IMR-90 (cell line): Measurements from ENCODE around the gene KCNT2.

Source experiments
- CTCF ChIP-seq: conservative IDR thresholded peaks from 2 replicates; pipeline ENCODE4 v1.5.1; 2012; ENCODE audit warnings: mild to moderate bottlenecking, low read depth, low read length, improper control_type of control experiment
- MAFK ChIP-seq: IDR thresholded peaks from 2 replicates; pipeline ENCODE4 v1.6.1; 2012; ENCODE audit warnings: low read depth, low read length, improper control_type of control experiment
- MAZ ChIP-seq: IDR thresholded peaks from 2 replicates; pipeline ENCODE4 v1.6.1; 2012; ENCODE audit warnings: low read depth, mild to moderate bottlenecking, low read length, improper control_type of control experiment, moderate library complexity, borderline replicate concordance
- MXI1 ChIP-seq: IDR thresholded peaks from 2 replicates; pipeline ENCODE4 v1.6.1; 2012; ENCODE audit warnings: low read depth, mild to moderate bottlenecking, low read length, moderate library complexity, borderline replicate concordance
- POLR2A ChIP-seq: IDR thresholded peaks from 2 replicates; pipeline ENCODE4 v1.6.1; 2012; ENCODE audit warnings: mild to moderate bottlenecking, low read depth, low read length
- RAD21 ChIP-seq: IDR thresholded peaks from 2 replicates; pipeline ENCODE4 v1.6.1; 2012; ENCODE audit warnings: low read length, improper control_type of control experiment
- RFX5 ChIP-seq: IDR thresholded peaks from 2 replicates; pipeline ENCODE4 v1.8.0; 2012; ENCODE audit warnings: low read depth, mild to moderate bottlenecking, low read length, moderate library complexity
- SMC3 ChIP-seq: fragments of 150-350 bp; IDR thresholded peaks from 2 replicates; pipeline ENCODE4 v1.6.1; 2016; ENCODE audit warnings: low read depth, mild to moderate bottlenecking, antibody characterized with exemption, low read length, moderate library complexity
- USF2 ChIP-seq: fragments of 150-350 bp; IDR thresholded peaks from 2 replicates; pipeline ENCODE4 v1.6.1; 2017; ENCODE audit warnings: mild to moderate bottlenecking, antibody characterized with exemption, low read length, low read depth
- TF ChIP-seq, protein P1 (sequence below): fragments of 150-350 bp; IDR thresholded peaks from 2 replicates; pipeline ENCODE4 v1.6.1; 2016; ENCODE audit warnings: low read depth, mild to moderate bottlenecking, low read length, moderate library complexity, borderline replicate concordance

DNA sequence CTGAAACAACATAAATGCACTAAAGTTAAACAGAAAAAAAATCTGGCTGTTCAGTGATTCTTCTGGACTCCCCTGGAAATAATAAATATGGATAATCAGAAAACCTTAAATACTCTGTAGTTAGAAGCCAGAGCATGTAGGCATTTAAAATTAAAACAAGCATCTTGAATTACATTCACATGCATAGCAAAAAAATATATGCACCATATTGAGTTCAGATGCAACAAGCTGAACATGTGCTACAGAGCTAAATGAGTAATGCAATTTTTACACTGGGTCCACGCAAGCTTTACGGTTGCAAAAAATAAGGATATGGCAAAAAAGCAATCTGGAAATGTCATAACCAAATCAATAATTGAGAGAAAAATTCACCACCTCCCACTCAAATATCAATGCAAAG lies 11.5 kb upstream of the KCNT2 start:
- TF ChIP-seq CTCF (no peak), MXI1 (no peak), MAZ (no peak), MAFK (no peak), USF2 (no peak), SMC3 (no peak), RFX5 (no peak), POLR2A (no peak), RAD21 (no peak)
- TF ChIP-seq, protein P1, sequence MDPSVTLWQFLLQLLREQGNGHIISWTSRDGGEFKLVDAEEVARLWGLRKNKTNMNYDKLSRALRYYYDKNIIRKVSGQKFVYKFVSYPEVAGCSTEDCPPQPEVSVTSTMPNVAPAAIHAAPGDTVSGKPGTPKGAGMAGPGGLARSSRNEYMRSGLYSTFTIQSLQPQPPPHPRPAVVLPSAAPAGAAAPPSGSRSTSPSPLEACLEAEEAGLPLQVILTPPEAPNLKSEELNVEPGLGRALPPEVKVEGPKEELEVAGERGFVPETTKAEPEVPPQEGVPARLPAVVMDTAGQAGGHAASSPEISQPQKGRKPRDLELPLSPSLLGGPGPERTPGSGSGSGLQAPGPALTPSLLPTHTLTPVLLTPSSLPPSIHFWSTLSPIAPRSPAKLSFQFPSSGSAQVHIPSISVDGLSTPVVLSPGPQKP = no peak
